ENCODE data around the gene FBLN1. TPM values are rescaled to one million over a fixed set of nuclear protein-coding genes. Genes with fewer than 3 reads are reported as not detected.
A peak's percentile ranks its signal among the peaks of the same experiment; 100 is the strongest.

FBLN1 gene
- total RNA-seq, 1 donor from 2014 or later = 186 TPM

DNA sequence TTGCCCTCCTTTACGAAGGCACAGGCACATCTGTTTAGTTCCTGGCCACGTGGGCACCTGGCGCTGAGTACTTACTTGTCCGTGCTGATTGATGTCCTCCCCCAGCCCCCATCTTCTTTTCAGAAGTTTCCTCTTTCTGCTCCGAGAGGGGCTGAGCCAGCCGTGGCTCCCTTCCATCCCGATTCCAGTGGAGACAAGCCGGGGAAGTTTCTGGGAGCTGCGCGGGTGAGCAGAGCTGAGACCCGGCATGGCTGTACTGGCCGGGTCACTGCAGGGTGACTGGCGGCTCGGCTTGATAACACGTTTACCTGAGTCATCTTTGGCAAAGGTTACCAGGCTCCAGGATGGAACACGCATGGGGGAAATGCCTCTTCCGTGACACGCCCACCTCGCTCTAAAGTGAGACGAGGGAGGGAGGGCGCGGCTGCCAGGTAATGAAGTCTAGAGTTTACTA, 123.5 kb downstream of the FBLN1 start:
- peaks cover 3% of the 10 kb centered on the region for H3K36me3 Mint-ChIP-seq (ENCODE audit: low read depth)
- H3K9me3 Mint-ChIP-seq (ENCODE audit: low read depth) = no peaks in the 10 kb centered on the region

DNA sequence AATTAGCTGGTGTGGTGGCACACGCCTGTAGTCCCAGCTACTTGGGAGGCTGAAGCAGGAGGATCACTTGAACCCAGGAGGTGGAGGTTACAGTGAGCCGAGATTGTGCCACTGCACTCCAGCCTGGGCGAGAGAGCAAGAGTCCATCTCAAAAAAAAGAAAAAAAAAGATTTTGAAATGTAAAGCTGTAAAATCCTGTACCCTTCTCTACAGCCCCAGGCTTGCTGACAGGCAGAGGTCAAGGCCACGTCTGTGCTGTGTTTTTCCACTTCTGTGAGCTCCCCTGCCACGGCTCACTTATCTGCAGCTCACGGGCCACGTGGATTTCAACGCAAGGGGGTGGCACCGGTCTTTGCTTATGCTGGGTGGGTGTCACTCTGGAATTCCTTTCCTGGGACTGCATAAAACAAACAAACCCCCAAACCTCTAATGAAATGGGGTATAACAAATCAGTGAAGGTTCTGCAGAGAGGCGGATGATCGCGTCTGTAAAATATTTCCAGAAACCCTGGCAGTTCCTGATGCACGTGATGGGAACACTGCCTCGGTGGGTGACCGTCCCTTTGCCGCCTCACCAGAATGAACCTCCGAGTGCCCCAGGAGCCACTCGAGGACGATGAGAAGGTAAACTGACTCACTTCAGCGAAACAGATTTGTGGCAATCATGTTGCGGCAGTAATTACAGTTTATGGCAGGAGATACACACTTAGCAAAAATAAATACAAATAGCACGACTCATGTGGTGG, 125.0 kb downstream of the FBLN1 start:
- Mint-ChIP-seq H3K27ac (ENCODE audit: unreplicated experiment) (no peak overlapping the region), H3K36me3 (ENCODE audit: low read depth) (peaks cover 3% of the 10 kb centered on the region), H3K27me3 (ENCODE audit: low read depth) (peaks cover 24% of the 10 kb centered on the region), H3K4me3 (ENCODE audit: unreplicated experiment) (no peak overlapping the region), H3K9me3 (ENCODE audit: low read depth) (no peaks in the 10 kb centered on the region), H3K4me1 (ENCODE audit: low read depth) (peaks cover 9% of the 10 kb centered on the region)
- TF ChIP-seq, protein P1, sequence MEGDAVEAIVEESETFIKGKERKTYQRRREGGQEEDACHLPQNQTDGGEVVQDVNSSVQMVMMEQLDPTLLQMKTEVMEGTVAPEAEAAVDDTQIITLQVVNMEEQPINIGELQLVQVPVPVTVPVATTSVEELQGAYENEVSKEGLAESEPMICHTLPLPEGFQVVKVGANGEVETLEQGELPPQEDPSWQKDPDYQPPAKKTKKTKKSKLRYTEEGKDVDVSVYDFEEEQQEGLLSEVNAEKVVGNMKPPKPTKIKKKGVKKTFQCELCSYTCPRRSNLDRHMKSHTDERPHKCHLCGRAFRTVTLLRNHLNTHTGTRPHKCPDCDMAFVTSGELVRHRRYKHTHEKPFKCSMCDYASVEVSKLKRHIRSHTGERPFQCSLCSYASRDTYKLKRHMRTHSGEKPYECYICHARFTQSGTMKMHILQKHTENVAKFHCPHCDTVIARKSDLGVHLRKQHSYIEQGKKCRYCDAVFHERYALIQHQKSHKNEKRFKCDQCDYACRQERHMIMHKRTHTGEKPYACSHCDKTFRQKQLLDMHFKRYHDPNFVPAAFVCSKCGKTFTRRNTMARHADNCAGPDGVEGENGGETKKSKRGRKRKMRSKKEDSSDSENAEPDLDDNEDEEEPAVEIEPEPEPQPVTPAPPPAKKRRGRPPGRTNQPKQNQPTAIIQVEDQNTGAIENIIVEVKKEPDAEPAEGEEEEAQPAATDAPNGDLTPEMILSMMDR (IDR thresholded peaks at IDR 0.05) = no peak
- DNase-seq (ENCODE audit: low spot score) = peak; percentile 29

More for the DNA sequence above, 123.5 kb downstream of the FBLN1 start:
- peak; percentile 53 for DNase-seq (ENCODE audit: low spot score)
- peaks cover 9% of the 10 kb centered on the region for H3K27me3 Mint-ChIP-seq (ENCODE audit: low read depth)
- peaks cover 5% of the 10 kb centered on the region for H3K4me1 Mint-ChIP-seq (ENCODE audit: low read depth)
- H3K27ac Mint-ChIP-seq (ENCODE audit: unreplicated experiment) = no peak overlapping the region
- no peak overlapping the region for H3K4me3 Mint-ChIP-seq (ENCODE audit: unreplicated experiment)
- TF ChIP-seq, protein P1 (IDR thresholded peaks at IDR 0.05) = no peak

DNA sequence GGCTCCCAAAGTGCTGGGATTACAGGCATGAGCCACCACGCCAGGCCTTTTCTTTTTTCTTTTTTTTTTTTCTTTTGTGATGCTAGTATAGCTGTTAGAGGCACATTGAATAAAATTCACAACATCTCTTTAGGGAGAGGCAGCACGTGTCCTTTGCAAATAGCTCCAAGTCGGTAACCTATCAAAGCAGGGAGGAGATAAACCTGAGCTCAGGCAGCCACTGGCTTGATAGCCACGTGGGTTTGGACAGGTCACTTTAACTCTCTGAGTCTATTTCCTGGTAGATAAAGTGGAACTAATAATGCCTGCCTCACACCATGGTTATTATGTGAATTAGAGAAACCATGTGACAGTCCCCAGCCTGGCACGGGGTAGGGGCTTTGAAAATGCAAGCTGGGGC, 125.8 kb downstream of the FBLN1 start:
- TF ChIP-seq, protein P1 (IDR thresholded peaks at IDR 0.05) = no peak
- no peak for DNase-seq (ENCODE audit: low spot score)
- peaks cover 32% of the 10 kb centered on the region for H3K27me3 Mint-ChIP-seq (ENCODE audit: low read depth)
- H3K27ac Mint-ChIP-seq (ENCODE audit: unreplicated experiment) = no peak overlapping the region
- H3K36me3 Mint-ChIP-seq (ENCODE audit: low read depth) = peaks cover 3% of the 10 kb centered on the region
- peaks cover 10% of the 10 kb centered on the region for H3K4me1 Mint-ChIP-seq (ENCODE audit: low read depth)
- H3K4me3 Mint-ChIP-seq (ENCODE audit: unreplicated experiment) = no peak overlapping the region
- no peaks in the 10 kb centered on the region for H3K9me3 Mint-ChIP-seq (ENCODE audit: low read depth)

DNA sequence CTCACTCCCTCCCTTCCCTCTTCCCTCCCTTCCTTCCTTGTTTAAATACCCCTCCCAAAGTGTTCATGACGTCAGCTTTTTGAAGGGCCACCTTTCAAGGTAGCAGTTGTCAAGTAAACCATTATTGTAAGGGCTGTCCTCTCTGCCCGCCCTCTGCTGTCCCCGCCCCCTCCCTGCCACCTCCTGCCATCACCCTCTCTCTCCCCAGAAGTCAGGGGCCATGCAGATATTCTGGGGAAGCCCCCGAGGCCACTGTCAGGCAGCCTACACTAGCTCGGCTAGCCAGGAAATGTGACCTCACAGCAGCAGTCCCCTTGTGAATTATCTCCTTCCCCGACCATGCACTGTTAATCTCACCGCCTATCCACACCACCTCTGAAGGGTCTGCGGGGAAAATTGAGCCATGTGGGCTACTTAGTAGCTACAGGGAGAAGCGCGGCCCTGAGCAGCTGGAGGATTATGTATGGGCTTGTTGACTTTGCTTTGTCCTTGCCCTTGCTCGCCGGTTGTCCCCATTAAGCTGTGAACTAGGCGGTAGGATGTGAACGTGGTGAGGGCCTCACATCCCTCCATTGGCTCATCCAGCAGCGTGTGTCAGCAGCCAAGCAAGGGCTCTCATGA, 126.9 kb downstream of the FBLN1 start:
- Mint-ChIP-seq H3K4me3 (ENCODE audit: unreplicated experiment) (no peak overlapping the region), H3K27me3 (ENCODE audit: low read depth) (peaks cover 38% of the 10 kb centered on the region), H3K4me1 (ENCODE audit: low read depth) (peaks cover 10% of the 10 kb centered on the region), H3K27ac (ENCODE audit: unreplicated experiment) (no peak overlapping the region), H3K36me3 (ENCODE audit: low read depth) (peaks cover 3% of the 10 kb centered on the region), H3K9me3 (ENCODE audit: low read depth) (no peaks in the 10 kb centered on the region)
- TF ChIP-seq, protein P1 (IDR thresholded peaks at IDR 0.05) = no peak
- DNase-seq (ENCODE audit: low spot score) = peak; percentile 59

DNA sequence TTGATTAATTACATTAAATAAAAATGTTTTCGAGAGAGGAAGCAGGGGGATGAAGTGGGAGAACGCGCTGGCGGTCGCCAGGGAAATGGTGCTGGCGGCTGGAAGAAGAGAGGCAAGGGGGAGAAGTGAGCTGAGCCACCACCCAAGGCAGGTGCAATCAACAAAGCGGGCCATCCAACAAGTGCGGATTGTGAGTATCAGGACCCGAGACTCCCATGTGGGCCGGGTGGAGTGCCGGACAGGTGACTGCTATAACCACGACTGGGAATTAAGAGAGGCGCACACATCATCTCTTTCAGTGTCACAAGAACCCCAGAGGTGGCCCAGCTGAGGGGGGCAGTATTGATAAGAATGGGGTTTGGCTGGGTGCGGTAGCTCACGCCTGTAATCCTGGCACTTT, 127.8 kb downstream of the FBLN1 start:
- H3K27me3 Mint-ChIP-seq (ENCODE audit: low read depth) = peaks cover 38% of the 10 kb centered on the region
- peaks cover 3% of the 10 kb centered on the region for H3K36me3 Mint-ChIP-seq (ENCODE audit: low read depth)
- no peak overlapping the region for H3K27ac Mint-ChIP-seq (ENCODE audit: unreplicated experiment)
- peaks cover 10% of the 10 kb centered on the region for H3K4me1 Mint-ChIP-seq (ENCODE audit: low read depth)
- H3K4me3 Mint-ChIP-seq (ENCODE audit: unreplicated experiment) = no peak overlapping the region
- no peaks in the 10 kb centered on the region for H3K9me3 Mint-ChIP-seq (ENCODE audit: low read depth)
- DNase-seq (ENCODE audit: low spot score) = peak; percentile 51
- TF ChIP-seq, protein P1 (IDR thresholded peaks at IDR 0.05) = no peak

Measured in chondrocyte (in vitro differentiated cells).